GM12874 (cell line): ENCODE data around the gene SERINC2.

Experiments used
- TF ChIP-seq, protein P1 (sequence below): IDR thresholded peaks from 2 replicates; pipeline ENCODE4 v1.5.1; 2011; ENCODE audit warnings: low read depth, mild to moderate bottlenecking, control low read depth, low read length, moderate library complexity; ENCODE audit not compliant: insufficient read depth

Gene SERINC2

DNA sequence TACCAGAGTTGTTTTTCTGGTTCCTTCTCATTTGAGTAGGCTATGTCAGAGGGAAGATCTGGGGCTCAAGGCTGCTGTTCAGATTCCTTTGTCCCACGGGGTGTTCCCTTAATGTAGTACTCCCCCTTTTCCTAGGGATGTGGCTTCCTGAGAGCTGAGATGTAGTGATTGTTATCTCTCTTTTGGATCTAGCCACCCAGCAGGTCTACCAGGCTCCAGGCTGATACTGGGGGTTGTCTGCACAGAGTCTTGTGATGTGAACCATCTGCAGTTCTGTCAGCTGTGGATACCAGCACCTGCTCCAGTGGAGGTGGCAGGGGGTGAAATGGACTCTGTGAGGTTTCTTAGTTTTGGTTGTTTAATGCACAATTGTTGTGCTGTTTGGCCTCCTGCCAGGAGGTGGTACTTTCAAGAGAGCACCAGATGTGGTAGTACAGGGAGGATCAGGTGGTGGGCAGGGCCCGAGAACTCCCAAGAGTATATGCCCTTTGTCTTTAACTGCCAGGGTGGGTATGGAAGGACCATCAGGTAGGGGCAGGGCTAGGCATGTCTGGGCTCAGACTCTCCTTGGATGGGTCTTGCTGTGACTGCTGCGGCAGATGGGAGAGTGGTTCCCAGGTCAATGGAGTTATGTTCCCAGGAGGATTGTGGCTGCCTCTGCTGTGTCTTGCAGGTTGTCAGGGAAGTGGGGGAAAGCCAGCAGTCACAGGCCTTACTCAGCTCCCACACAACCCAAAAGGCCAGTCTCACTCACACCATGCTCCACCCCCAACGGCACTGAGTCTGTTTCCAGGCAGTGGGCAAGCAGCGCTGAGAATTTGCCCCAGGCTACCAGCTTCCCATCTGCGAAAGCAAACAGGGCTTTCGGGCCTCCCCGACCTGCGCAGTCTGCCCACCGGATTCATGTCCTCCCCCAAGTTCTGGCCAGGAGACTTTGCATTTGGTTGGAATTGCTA, 64.2 kb downstream of the SERINC2 start:
- TF ChIP-seq, protein P1, sequence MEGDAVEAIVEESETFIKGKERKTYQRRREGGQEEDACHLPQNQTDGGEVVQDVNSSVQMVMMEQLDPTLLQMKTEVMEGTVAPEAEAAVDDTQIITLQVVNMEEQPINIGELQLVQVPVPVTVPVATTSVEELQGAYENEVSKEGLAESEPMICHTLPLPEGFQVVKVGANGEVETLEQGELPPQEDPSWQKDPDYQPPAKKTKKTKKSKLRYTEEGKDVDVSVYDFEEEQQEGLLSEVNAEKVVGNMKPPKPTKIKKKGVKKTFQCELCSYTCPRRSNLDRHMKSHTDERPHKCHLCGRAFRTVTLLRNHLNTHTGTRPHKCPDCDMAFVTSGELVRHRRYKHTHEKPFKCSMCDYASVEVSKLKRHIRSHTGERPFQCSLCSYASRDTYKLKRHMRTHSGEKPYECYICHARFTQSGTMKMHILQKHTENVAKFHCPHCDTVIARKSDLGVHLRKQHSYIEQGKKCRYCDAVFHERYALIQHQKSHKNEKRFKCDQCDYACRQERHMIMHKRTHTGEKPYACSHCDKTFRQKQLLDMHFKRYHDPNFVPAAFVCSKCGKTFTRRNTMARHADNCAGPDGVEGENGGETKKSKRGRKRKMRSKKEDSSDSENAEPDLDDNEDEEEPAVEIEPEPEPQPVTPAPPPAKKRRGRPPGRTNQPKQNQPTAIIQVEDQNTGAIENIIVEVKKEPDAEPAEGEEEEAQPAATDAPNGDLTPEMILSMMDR = no peak

DNA sequence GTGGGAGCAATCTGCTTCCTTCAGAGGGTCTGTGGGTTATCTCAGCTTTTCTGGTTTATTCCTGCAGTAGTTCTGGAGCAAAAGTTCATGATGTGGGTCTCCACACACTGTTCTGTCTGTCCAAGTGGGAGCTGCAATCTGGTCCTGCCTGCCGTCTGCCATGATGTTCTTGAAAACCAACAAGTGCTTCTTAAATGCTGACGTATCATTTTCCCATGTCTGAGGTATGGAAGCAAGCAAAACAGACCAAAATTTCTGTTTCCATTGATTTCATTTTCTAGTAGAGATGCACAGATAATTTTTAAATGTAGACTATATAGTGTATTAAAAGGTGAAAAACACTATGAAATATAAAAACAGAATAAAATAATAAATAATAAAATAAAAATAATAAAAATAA, 65.2 kb downstream of the SERINC2 start:
- TF ChIP-seq, protein P1 = no peak

GRCh38 chr1:31479811-31480210, 66.8 kb downstream of the SERINC2 start:
- TF ChIP-seq, protein P1 = no peak

DNA sequence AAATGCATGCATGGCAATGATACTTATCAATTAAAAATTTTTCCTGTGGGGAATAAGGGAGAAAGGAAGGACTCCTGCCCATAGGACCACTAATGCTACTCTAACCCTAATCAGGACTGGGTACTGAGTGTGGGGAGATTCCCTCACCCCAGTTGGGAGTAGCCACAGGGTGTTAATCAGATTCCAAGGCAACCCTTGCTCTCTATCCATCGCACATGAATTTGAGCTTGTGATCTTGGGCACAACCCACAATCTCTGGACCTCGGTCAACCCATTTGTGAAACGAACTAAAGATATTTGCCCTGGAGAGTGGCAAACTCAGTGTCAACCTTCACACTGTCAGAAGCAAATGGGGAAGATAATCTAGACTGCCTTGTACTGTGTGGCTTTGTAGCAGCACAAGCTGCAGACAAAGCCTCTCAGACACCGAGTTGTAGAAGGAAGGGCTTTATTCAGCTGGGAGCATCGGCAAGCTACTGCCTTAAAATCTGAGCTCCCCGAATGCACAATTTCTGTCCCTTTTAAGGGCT, 69.5 kb downstream of the SERINC2 start:
- TF ChIP-seq, protein P1 = no peak

GRCh38 chr1:31483012-31483946, 70.3 kb downstream of the SERINC2 start:
- TF ChIP-seq, protein P1 = no peak
